ENCODE measurements around the gene TWF2. TPM values are rescaled to one million over a fixed set of nuclear protein-coding genes. Genes with fewer than 3 reads are reported as not detected.

TWF2 gene
- total RNA-seq, 1 donor from 2014 or later, result 154 TPM

DNA sequence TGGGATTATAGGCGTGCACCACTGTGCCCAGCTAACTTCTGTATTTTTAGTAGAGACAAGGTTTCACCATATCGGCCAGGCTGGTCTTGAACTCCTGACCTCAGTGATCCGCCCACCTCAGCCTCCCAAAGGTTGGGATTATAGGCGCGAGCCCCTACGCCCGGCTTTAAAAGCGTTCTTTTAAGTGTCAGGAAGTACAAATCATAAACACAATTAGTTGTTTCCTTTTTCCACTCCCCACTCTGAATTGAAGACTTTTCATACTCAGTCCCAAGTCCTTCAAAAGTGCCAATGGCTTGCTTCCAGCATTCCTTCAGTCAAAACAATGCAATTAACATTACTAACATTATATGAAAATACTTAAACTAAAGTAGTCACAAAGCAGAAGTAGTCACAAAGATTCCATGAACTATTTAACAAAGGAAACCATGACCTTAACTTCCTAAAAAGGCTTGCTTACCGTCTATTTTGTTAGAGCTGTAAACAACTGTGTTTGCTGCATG, 31.3 kb upstream of the TWF2 start:
- TF ChIP-seq, protein P1, sequence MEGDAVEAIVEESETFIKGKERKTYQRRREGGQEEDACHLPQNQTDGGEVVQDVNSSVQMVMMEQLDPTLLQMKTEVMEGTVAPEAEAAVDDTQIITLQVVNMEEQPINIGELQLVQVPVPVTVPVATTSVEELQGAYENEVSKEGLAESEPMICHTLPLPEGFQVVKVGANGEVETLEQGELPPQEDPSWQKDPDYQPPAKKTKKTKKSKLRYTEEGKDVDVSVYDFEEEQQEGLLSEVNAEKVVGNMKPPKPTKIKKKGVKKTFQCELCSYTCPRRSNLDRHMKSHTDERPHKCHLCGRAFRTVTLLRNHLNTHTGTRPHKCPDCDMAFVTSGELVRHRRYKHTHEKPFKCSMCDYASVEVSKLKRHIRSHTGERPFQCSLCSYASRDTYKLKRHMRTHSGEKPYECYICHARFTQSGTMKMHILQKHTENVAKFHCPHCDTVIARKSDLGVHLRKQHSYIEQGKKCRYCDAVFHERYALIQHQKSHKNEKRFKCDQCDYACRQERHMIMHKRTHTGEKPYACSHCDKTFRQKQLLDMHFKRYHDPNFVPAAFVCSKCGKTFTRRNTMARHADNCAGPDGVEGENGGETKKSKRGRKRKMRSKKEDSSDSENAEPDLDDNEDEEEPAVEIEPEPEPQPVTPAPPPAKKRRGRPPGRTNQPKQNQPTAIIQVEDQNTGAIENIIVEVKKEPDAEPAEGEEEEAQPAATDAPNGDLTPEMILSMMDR (conservative IDR thresholded peaks at IDR 0.05; ENCODE audit: low read depth, low read length), result no peak
- no peak overlapping the region for H3K4me3 ChIP-seq (ENCODE audit: low read depth, low read length)
- DNase-seq (ENCODE audit: low read depth), result no peak

DNA sequence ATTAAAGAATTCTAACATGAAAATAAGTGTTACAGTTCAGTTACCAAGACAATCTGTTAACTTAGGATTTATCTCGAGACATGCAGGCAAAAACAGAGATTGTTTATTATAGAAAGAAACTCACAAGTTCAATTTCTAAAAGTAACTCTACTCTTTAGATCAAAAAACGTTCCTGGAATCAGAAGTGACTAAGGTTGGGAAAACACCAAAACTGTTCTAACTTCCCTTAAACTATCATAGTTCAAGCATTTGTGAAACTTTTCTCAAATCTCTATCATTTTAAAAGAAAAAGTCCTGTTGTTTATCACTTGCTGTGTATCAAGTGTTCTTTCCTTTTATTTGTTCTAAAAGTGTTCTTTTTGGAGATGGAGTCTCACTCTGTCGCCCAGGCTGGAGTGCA, 30.8 kb upstream of the TWF2 start:
- no peak overlapping the region for H3K4me3 ChIP-seq (ENCODE audit: low read depth, low read length)
- TF ChIP-seq, protein P1 (conservative IDR thresholded peaks at IDR 0.05; ENCODE audit: low read depth, low read length), result no peak
- DNase-seq (ENCODE audit: low read depth), result no peak

DNA sequence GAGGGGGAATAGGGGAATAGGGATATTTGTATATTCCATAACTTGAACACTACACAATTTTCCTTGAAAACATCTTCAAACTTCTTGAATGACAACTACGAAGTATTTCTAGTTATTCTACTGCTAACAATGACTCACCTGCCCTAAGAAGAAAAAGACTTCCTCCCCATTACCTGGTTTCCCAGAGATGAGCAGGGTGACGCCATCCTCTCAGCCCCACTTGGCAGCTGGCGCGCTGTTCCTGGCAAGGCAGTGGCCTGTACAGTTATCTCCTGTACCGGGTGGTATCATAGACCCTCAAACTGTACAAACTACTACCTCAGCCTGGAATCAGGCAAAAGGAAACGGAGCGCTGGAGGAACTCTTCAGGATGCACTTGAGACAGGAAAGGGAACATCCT, 29.1 kb upstream of the TWF2 start:
- no peak for DNase-seq (ENCODE audit: low read depth)
- TF ChIP-seq, protein P1 (conservative IDR thresholded peaks at IDR 0.05; ENCODE audit: low read depth, low read length), result no peak
- no peak overlapping the region for H3K4me3 ChIP-seq (ENCODE audit: low read depth, low read length)

DNA sequence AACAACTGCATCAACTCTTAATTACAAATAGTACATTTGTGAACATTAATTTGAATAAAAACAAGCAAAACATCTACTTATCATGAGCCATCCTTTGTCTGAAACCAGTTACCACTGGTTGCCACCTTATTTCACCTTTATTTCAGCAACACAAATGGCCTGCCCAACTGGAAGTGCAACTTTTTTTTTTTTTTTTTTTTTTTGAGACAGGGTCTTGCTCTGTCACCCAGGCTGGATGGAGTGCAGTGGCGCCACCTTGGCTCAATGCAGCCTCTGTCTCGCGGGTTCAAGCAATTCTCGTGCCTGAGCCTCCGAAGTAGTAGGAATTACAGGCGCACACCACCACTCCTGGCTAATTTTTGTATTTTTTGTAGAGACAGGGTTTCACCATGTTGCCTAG, 26.4 kb upstream of the TWF2 start:
- DNase-seq (ENCODE audit: low read depth), result no peak
- no peak overlapping the region for H3K4me3 ChIP-seq (ENCODE audit: low read depth, low read length)
- TF ChIP-seq, protein P1 (conservative IDR thresholded peaks at IDR 0.05; ENCODE audit: low read depth, low read length), result no peak

DNA sequence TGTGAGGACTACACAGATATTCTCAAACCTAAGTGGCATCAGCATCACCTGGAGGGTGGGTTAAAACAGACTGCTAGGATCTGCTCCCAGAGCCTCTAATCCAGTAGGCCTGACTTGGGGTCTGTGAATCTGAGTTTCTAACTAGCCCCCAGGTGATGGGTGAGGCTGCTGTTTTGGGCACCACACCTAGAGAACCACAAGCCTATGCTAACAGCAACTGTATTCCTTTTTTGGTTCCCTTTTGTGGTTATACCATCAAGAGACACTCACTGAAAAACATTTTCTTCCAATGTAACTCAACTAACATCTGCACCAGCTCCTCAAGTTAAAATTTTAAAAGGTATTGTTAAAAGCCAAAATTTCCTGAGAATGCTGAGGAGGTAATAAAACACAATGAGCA, 23.5 kb upstream of the TWF2 start:
- TF ChIP-seq, protein P1 (conservative IDR thresholded peaks at IDR 0.05; ENCODE audit: low read depth, low read length), result no peak
- H3K4me3 ChIP-seq (ENCODE audit: low read depth, low read length), result no peak overlapping the region

DNA sequence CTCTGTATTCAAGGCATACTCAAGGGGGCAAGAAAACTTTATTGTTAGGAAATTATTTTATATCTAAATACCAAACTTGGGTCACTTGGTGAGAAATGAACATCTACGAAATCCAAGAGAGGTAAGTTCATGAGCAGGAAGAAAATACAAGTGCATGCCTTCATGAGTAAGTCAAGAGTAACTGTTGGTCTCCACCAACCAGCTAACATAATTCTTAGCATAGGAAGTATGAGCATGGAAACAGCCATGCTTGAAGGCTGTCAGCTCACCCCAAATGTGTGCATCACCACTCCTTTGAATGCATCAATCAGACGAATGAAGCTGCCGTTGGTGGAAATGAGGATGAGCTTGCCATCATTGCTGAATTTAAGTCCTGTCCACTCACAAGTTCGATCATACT, 20.5 kb upstream of the TWF2 start:
- no peak overlapping the region for H3K4me3 ChIP-seq (ENCODE audit: low read depth, low read length)
- DNase-seq (ENCODE audit: low read depth), result no peak
- TF ChIP-seq, protein P1 (conservative IDR thresholded peaks at IDR 0.05; ENCODE audit: low read depth, low read length), result no peak

More for the DNA sequence above, 23.5 kb upstream of the TWF2 start:
- DNase-seq (ENCODE audit: low read depth), result no peak

DNA sequence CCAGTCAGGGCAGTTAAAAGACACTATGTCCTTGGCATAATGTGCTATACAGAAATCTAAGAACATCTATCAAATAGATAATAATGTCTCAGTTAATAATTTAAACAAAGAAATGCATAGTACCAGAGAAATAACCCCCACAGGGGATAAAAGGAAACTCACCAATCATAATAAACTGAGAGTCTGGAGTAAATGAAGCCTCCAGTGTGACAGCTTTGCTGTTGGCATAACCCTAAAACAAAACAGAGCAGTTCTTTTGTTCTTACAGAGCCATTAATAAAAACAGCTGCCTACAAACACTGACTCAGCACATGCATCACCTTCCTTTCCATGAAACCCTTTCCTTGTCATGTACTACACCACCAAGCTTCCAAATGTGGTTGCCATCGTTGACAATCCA, 20.1 kb upstream of the TWF2 start:
- no peak for DNase-seq (ENCODE audit: low read depth)
- TF ChIP-seq, protein P1 (conservative IDR thresholded peaks at IDR 0.05; ENCODE audit: low read depth, low read length), result no peak
- no peak overlapping the region for H3K4me3 ChIP-seq (ENCODE audit: low read depth, low read length)
